ENCODE data around the gene SLC35G3. TPM values are rescaled to one million over a fixed set of nuclear protein-coding genes. Genes with fewer than 3 reads are reported as not detected.

The SLC35G3 gene
- total and polyA plus RNA-seq, 2 of the 8 experiments (the other 6 are each of a cell fraction or from before 2014, with no cell fraction given) = not detected

GRCh38 chr17:35214192-35214591, 20.0 kb upstream of the SLC35G3 start:
- H4K20me1 ChIP-seq (replicated peaks in 1 of 2; ENCODE audit: control insufficient read depth in 1 of 2, insufficient read depth in 2 of 2, low read length in 2 of 2) = no peaks in the 10 kb centered on the region
- ChIA-PET CTCF (ENCODE audit: partially characterized antibody) (interaction anchor here (0.8 to 1.4 kb wide), 4 partner anchors 29 to 501 kb away, joined by 3 to 5 read pairs (median 3); partner anchors contain the start of gene SLFN5), POLR2A (ENCODE audit: partially characterized antibody) (no interaction called here)
- WGBS, 2 experiments (ENCODE audit: extremely low coverage in 1 of 2, insufficient coverage in 1 of 2, insufficient read length in 1 of 2, insufficient replicate concordance in 2 of 2, low coverage in 1 of 2, low lambda C conversion rate in 2 of 2, missing lambda C conversion rate in 1 of 2) = 98% methylated on average over 3 of the region's 3 CpGs; no CpG with 5 or more reads in 1 of the 2 experiments
- H3K27ac ChIP-seq (ENCODE audit: low read depth, low read length) = no peak overlapping the region
- H4K8ac ChIP-seq (ENCODE audit: extremely low read depth, insufficient read depth, low read length) = no peak overlapping the region
- H2AK5ac ChIP-seq (ENCODE audit: low read depth, low read length) = no peak overlapping the region
- no peak overlapping the region for H2BK20ac ChIP-seq (ENCODE audit: low read length)
- no peak overlapping the region for H2BK12ac ChIP-seq (ENCODE audit: low read depth, low read length)
- H3K79me1 ChIP-seq (ENCODE audit: low read depth, low read length) = no peaks in the 10 kb centered on the region
- no peak overlapping the region for H3K14ac ChIP-seq (ENCODE audit: insufficient read length)
- no peak overlapping the region for H3K9ac ChIP-seq (replicated peaks in 1 of 4; ENCODE audit: extremely low read depth in 1 of 4, low read depth in 3 of 4, low read length in 3 of 4)
- no peak overlapping the region for H3K23ac ChIP-seq (ENCODE audit: insufficient read length)
- no peak overlapping the region for H3K18ac ChIP-seq (ENCODE audit: extremely low read depth, low read length)
- H3K9me3 ChIP-seq (ENCODE audit: insufficient read depth in 2 of 2, low read depth in 1 of 2, low read length in 1 of 2) = no peaks in the 10 kb centered on the region
- H3K36me3 ChIP-seq (ENCODE audit: control insufficient read depth in 2 of 4, insufficient read depth in 4 of 4, low read length in 3 of 4) = no peaks in the 10 kb centered on the region
- no peak overlapping the region for H3K4ac ChIP-seq (replicated peaks; ENCODE audit: insufficient read length, low read depth, low read length)
- H2BK120ac ChIP-seq (replicated peaks; ENCODE audit: low read depth, low read length) = no peak overlapping the region
- no peak overlapping the region for H2BK5ac ChIP-seq (ENCODE audit: low read depth, low read length)
- H3K4me3 ChIP-seq (ENCODE audit: extremely low read depth in 1 of 4, insufficient read depth in 2 of 4, low read depth in 3 of 4, low read length in 4 of 4) = no peak overlapping the region
- no peaks in the 10 kb centered on the region for H3K23me2 ChIP-seq (ENCODE audit: low read depth, low read length)
- H2AFZ ChIP-seq (ENCODE audit: low read length) = no peak overlapping the region
- no peaks in the 10 kb centered on the region for H3K27me3 ChIP-seq (replicated peaks in 1 of 4; ENCODE audit: control insufficient read depth in 3 of 4, extremely low read depth in 1 of 4, insufficient read depth in 3 of 4, low read length in 3 of 4)
- H3K4me1 ChIP-seq (replicated peaks in 1 of 4; ENCODE audit: control insufficient read depth in 3 of 4, insufficient read depth in 4 of 4, low read length in 3 of 4) = no peaks in the 10 kb centered on the region
- H4K5ac ChIP-seq (ENCODE audit: insufficient read length, low read depth, low read length) = no peak overlapping the region
- FAIRE-seq (no peak), DNase-seq (ENCODE audit: low read depth in 1 of 2, low spot score in 2 of 2) (no peak)
- H3K56ac ChIP-seq (replicated peaks; ENCODE audit: insufficient read length, low read depth, low read length) = no peak overlapping the region
- H3K4me2 ChIP-seq (ENCODE audit: insufficient read depth in 1 of 2, low read depth in 2 of 2, low read length in 2 of 2) = no peak overlapping the region
- no peak overlapping the region for H2BK15ac ChIP-seq (ENCODE audit: low read length)
- no peaks in the 10 kb centered on the region for H3K79me2 ChIP-seq (ENCODE audit: control insufficient read depth in 1 of 2, insufficient read depth in 2 of 2, low read length in 2 of 2)
- H4K91ac ChIP-seq (replicated peaks; ENCODE audit: insufficient read length, low read length) = no peak overlapping the region
- no peak for TF ChIP-seq ATF3 (IDR thresholded peaks at IDR 0.05; ENCODE audit: insufficient read depth, low read depth, low read length)
- no peak for TF ChIP-seq EGR1 (IDR thresholded peaks at IDR 0.05; ENCODE audit: borderline replicate concordance, low read depth, low read length)
- TF ChIP-seq TCF12 (IDR thresholded peaks at IDR 0.05; ENCODE audit: low read depth, low read length) = no peak
- no peak for TF ChIP-seq SUZ12 (IDR thresholded peaks at IDR 0.05; ENCODE audit: low read length)
- no peak for TF ChIP-seq ATF2 (IDR thresholded peaks at IDR 0.05; ENCODE audit: low read length)
- no peak for TF ChIP-seq RBBP5 (IDR thresholded peaks at IDR 0.05; ENCODE audit: borderline replicate concordance, low read depth, low read length)
- no peak for TF ChIP-seq EP300 (IDR thresholded peaks at IDR 0.05; ENCODE audit: borderline replicate concordance in 1 of 2, low read depth in 2 of 2, low read length in 2 of 2)
- no peak for TF ChIP-seq CBX8 (IDR thresholded peaks at IDR 0.05; ENCODE audit: borderline replicate concordance, low read depth, low read length)
- TF ChIP-seq PHF8 (conservative IDR thresholded peaks at IDR 0.05; ENCODE audit: low read depth, low read length) = no peak
- TF ChIP-seq HDAC2 (IDR thresholded peaks at IDR 0.05; ENCODE audit: borderline replicate concordance in 1 of 2, low read depth in 2 of 2, low read length in 2 of 2) = no peak
- TF ChIP-seq EZH2 (IDR thresholded peaks at IDR 0.05; ENCODE audit: low read depth, low read length, severe bottlenecking) = no peak
